Astrocyte of the spinal cord (primary cell): ENCODE data around the gene ASAP2.

Source experiments
- DNase-seq: peaks from one replicate; pipeline ENCODE4 v3.0.0; 2011; ENCODE audit warnings: low read depth, low spot score
- H3K4me3 ChIP-seq: 2 replicates; pipeline ENCODE4 v1.5.1; 2011; ENCODE audit warnings: low read depth, mild to moderate bottlenecking, low read length, moderate library complexity
- in situ Hi-C: cut with HindIII; loops from 2 replicates; pipeline ENCODE4 v1.10.0; 2017; ENCODE audit warnings: low sequenced_read_pairs
- TF ChIP-seq, protein P1 (sequence below): IDR thresholded peaks from 2 replicates; pipeline ENCODE4 v1.5.1; 2012; ENCODE audit warnings: low read depth, mild to moderate bottlenecking, low read length, inconsistent platforms

ASAP2 gene

DNA sequence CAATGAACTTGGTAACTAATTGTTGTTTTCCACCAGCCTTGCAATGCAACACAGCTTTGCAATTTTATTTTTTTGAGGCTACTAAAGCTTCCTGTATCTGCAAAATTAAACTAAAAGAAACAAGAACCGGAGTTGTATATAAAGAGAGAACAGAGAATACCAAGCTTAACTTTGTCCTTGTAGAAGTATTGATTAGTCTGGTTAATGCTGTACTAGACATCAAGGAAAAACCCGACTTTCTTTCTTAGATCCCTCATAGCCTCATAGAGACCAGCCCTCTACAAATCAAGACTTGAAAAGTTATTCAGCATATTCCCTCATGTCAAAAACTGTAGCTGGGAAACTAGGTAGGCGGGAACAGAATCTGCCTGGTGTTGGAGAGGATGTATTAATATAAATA, 1.7 kb upstream of the ASAP2 start:
- no peak for DNase-seq
- no peak overlapping the region for H3K4me3 ChIP-seq
- in situ Hi-C loops, result no loop called here
- TF ChIP-seq, protein P1, sequence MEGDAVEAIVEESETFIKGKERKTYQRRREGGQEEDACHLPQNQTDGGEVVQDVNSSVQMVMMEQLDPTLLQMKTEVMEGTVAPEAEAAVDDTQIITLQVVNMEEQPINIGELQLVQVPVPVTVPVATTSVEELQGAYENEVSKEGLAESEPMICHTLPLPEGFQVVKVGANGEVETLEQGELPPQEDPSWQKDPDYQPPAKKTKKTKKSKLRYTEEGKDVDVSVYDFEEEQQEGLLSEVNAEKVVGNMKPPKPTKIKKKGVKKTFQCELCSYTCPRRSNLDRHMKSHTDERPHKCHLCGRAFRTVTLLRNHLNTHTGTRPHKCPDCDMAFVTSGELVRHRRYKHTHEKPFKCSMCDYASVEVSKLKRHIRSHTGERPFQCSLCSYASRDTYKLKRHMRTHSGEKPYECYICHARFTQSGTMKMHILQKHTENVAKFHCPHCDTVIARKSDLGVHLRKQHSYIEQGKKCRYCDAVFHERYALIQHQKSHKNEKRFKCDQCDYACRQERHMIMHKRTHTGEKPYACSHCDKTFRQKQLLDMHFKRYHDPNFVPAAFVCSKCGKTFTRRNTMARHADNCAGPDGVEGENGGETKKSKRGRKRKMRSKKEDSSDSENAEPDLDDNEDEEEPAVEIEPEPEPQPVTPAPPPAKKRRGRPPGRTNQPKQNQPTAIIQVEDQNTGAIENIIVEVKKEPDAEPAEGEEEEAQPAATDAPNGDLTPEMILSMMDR, result no peak

DNA sequence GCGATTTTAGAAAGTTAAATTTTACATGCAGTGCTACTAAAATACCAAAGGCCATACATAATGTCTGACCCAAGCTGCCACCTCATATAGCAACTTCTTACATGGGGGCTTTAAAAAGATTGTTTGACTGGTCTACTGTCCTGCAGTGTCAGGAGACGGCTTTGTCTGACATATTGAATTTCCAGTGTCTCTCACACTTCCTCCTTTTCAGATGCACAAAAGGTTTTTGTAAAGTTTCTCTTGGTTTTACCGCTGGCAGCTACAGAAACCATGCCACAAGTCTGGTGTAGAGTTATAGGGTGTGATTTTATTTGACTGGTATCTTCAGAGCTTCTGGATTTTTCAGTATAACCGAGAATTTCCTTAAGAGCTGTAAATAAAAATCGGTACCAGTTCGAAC, 1.1 kb upstream of the ASAP2 start:
- DNase-seq, result no peak
- TF ChIP-seq, protein P1, result no peak
- no peak overlapping the region for H3K4me3 ChIP-seq
- in situ Hi-C loops, result no loop called here

GRCh38 chr2:9206991-9207640, 504 bp downstream of the ASAP2 start:
- peak; percentile 31 for DNase-seq
- H3K4me3 ChIP-seq, result peak overlapping the region; percentile 74
- TF ChIP-seq, protein P1, result no peak
- in situ Hi-C loops, result no loop called here

- in situ Hi-C loops, result no loop called here
- H3K4me3 ChIP-seq, result peak overlapping the region; percentile 74
- DNase-seq, result peak; percentile 33
- TF ChIP-seq, protein P1, result no peak
These were observed 1.2 kb downstream of the ASAP2 start for GRCh38 chr2:9207641-9208311.

DNA sequence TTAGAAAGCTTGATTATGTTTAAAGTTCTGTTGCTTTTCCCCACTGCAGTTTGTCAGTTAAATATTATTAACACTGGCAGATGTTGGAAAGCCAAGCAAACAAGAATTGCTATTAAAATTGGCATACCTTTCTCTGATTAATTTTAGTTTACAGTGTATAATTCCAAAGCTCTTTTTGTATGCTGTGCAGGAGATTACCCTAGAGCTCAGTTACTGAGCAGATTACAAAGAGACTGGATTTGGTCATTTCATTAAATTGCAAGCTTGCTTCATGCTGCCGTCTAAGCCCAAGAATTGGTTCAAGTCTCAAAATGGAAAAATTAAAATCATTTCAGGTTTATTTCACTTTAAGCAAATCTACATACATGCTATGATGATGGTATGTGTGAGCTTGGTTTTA, 2.3 kb downstream of the ASAP2 start:
- peak overlapping the region; percentile 74 for H3K4me3 ChIP-seq
- TF ChIP-seq, protein P1, result no peak
- DNase-seq, result no peak
- in situ Hi-C loops, result no loop called here

GRCh38 chr2:9210030-9210429, 3.4 kb downstream of the ASAP2 start:
- TF ChIP-seq, protein P1, result no peak
- H3K4me3 ChIP-seq, result no peak overlapping the region
- in situ Hi-C loops, result no loop called here

More at GRCh38 chr2:9210030-9210429, 3.4 kb downstream of the ASAP2 start:
- no peak for DNase-seq
